NB4 (cell line): Measurements from ENCODE around the gene MTRFR.

Experiments used
- DNase-seq: peaks from one replicate; pipeline ENCODE4 v3.0.0; 2010; ENCODE audit warnings: low read depth
- H3K4me3 ChIP-seq: one replicate; pipeline ENCODE4 v1.5.1; 2011; ENCODE audit warnings: mild to moderate bottlenecking, low read depth, low read length, moderate library complexity
- CTCF ChIP-seq: IDR thresholded peaks from one replicate; pipeline ENCODE4 v1.5.1; 2012; ENCODE audit warnings: low read depth, low read length
- MAX ChIP-seq: IDR thresholded peaks from 2 replicates; pipeline ENCODE4 v1.6.1; 2011; ENCODE audit warnings: low read depth, low read length
- MYC ChIP-seq: IDR thresholded peaks from 2 replicates; pipeline ENCODE4 v1.6.1; 2011; ENCODE audit warnings: low read depth, low read length
- POLR2A ChIP-seq: IDR thresholded peaks from 2 replicates; pipeline ENCODE4 v1.6.1; 2011; ENCODE audit warnings: mild to moderate bottlenecking; ENCODE audit not compliant: insufficient read length; ENCODE audit errors: extremely low read depth

The MTRFR gene

GRCh38 chr12:123280971-123281370, 47.7 kb downstream of the MTRFR start:
- no peak for DNase-seq
- no peak for TF ChIP-seq MAX
- TF ChIP-seq POLR2A: no peak
- no peak for TF ChIP-seq MYC
- no peak for TF ChIP-seq CTCF
- H3K4me3 ChIP-seq: no peak overlapping the region

- DNase-seq: no peak
- TF ChIP-seq CTCF (no peak), POLR2A (no peak), MYC (no peak), MAX (no peak)
- H3K4me3 ChIP-seq: no peak overlapping the region
Observed at GRCh38 chr12:123282111-123282510, 48.9 kb downstream of the MTRFR start.

GRCh38 chr12:123283461-123283860, 50.2 kb downstream of the MTRFR start:
- TF ChIP-seq POLR2A (no peak), CTCF (no peak), MAX (no peak), MYC (no peak)
- no peak overlapping the region for H3K4me3 ChIP-seq
- no peak for DNase-seq

- no peak overlapping the region for H3K4me3 ChIP-seq
- no peak for TF ChIP-seq MYC
- TF ChIP-seq POLR2A: no peak
- TF ChIP-seq MAX: no peak
- TF ChIP-seq CTCF: no peak
- no peak for DNase-seq
Observed at GRCh38 chr12:123284669-123285068, 51.4 kb downstream of the MTRFR start.

- no peak overlapping the region for H3K4me3 ChIP-seq
- DNase-seq: no peak
- TF ChIP-seq MYC (no peak), CTCF (no peak), POLR2A (no peak), MAX (no peak)
Observed at GRCh38 chr12:123286652-123287373, 53.6 kb downstream of the MTRFR start.
